Keratinocyte (primary cell): ENCODE measurements around the gene CHD3. TPM values are rescaled to one million over a fixed set of nuclear protein-coding genes. Genes with fewer than 3 reads are reported as not detected.

ENCODE experiments used
- DNase-seq: peaks from one replicate; pipeline ENCODE4 v3.0.0-alpha.2; 2011; ENCODE audit warnings: low read depth, missing footprints, low spot score
- FAIRE-seq: peaks from 2 replicates; lab custom pipeline; 2011; peaks lifted over from hg19 to GRCh38; lab: Jason Lieb, UNC
- H2AFZ ChIP-seq: 2 replicates; pipeline ENCODE4 v1.6.0; 2012; ENCODE audit warnings: low read length, control low read depth, inconsistent platforms; ENCODE audit not compliant: control insufficient read depth
- H3K27ac ChIP-seq: 2 replicates; pipeline ENCODE4 v1.5.1; 2011; ENCODE audit warnings: low read length; ENCODE audit not compliant: control insufficient read depth, insufficient read depth
- H3K27me3 ChIP-seq: 3 replicates; pipeline ENCODE4 v1.6.0; 2011; ENCODE audit warnings: low read length; ENCODE audit not compliant: control insufficient read depth, insufficient read depth; ENCODE audit errors: extremely low read depth
- H3K36me3 ChIP-seq, 2 experiments: 2 replicates in 1 of 2; 3 replicates in 1 of 2; pipeline ENCODE4 v1.5.1; 2011; ENCODE audit warnings: low read length in 2 of 2, mild to moderate bottlenecking in 1 of 2; ENCODE audit not compliant: control insufficient read depth in 2 of 2, insufficient read depth in 2 of 2; ENCODE audit errors: extremely low read depth in 1 of 2
- H3K4me1 ChIP-seq: 3 replicates; pipeline ENCODE4 v1.5.1; 2011; ENCODE audit warnings: low read length; ENCODE audit not compliant: control insufficient read depth, insufficient read depth; ENCODE audit errors: extremely low read depth
- H3K4me2 ChIP-seq: 3 replicates; pipeline ENCODE4 v1.6.0; 2011; ENCODE audit warnings: low read depth, low read length; ENCODE audit not compliant: control insufficient read depth, insufficient read depth; ENCODE audit errors: extremely low read depth
- H3K4me3 ChIP-seq, 3 experiments: fragments of 200-600 bp in 1 of 3; sonication (generic) in 1 of 3; 2 replicates in 2 of 3; 3 replicates in 1 of 3; pipeline ENCODE4 v1.5.1; 2011 to 2016; ENCODE audit warnings: low read length in 3 of 3, mild to moderate bottlenecking in 3 of 3, control low read depth in 2 of 3, inconsistent platforms in 1 of 3, low read depth in 1 of 3, mixed read lengths in 1 of 3, mixed run types in 1 of 3, moderate library complexity in 1 of 3; ENCODE audit not compliant: control insufficient read depth in 2 of 3, insufficient read depth in 2 of 3; ENCODE audit errors: extremely low read depth in 1 of 3
- H3K79me2 ChIP-seq: 2 replicates; pipeline ENCODE4 v1.6.0; 2012; ENCODE audit warnings: low read length; ENCODE audit not compliant: control insufficient read depth, insufficient read depth
- H3K9ac ChIP-seq: 3 replicates; pipeline ENCODE4 v1.6.0; 2011; ENCODE audit warnings: low read length; ENCODE audit not compliant: control insufficient read depth, insufficient read depth; ENCODE audit errors: extremely low read depth
- H3K9me1 ChIP-seq: 3 replicates; pipeline ENCODE4 v1.6.0; 2011; ENCODE audit warnings: low read length; ENCODE audit not compliant: control insufficient read depth, insufficient read depth; ENCODE audit errors: extremely low read depth
- H3K9me3 ChIP-seq: 2 replicates; pipeline ENCODE4 v1.5.1; 2012; ENCODE audit warnings: low read depth, low read length; ENCODE audit not compliant: control insufficient read depth
- H4K20me1 ChIP-seq: 3 replicates; pipeline ENCODE4 v1.6.0; 2011; ENCODE audit warnings: low read length; ENCODE audit not compliant: control insufficient read depth, insufficient read depth; ENCODE audit errors: extremely low read depth
- CTCF ChIP-seq, 3 experiments: IDR thresholded peaks in 1 of 3; conservative IDR thresholded peaks in 1 of 3; optimal IDR thresholded peaks in 1 of 3; 2 replicates in 2 of 3; 3 replicates in 1 of 3; pipeline versions ENCODE3 to v1.5.1; 2011; ENCODE audit warnings: low read length in 3 of 3, mild to moderate bottlenecking in 3 of 3, moderate library complexity in 2 of 3, control low read depth in 1 of 3, inconsistent platforms in 1 of 3; ENCODE audit not compliant: insufficient read depth in 2 of 3; ENCODE audit errors: extremely low read depth in 1 of 3
- EZH2 ChIP-seq: IDR thresholded peaks from one replicate; pipeline ENCODE4 v1.6.1; 2012; ENCODE audit warnings: inconsistent platforms, mild to moderate bottlenecking, low read length, moderate library complexity
- dilution Hi-C: fragments of 300-500 bp; cut with MboI; formaldehyde crosslinking; loops from one replicate; pipeline ENCODE4 v1.7.0; 2020; ENCODE audit warnings: low sequenced_read_pairs; ENCODE audit not compliant: extremely low pct_ligation_motif_present
- polyA plus RNA-seq, 5 experiments: library from polyadenylated mRNA; depleted of rRNA in 3 of 5; stranded (reverse) in 3 of 5; stranded (forward) in 1 of 5; unstranded in 1 of 5; fragments of >200 nt; gene quantifications; 1 replicate in 1 of 5; 2 replicates in 3 of 5; 3 replicates in 1 of 5; pipeline versions ENCODE4 v1.2.1 to v1.2.3, GENCODE V29; 2011 to 2012; ENCODE audit warnings: missing spikeins in 2 of 5, low read depth in 1 of 5, low replicate concordance in 1 of 5

CHD3 gene
- polyA plus RNA-seq, 1 donor (not counting 4 experiments of a cell fraction or from before 2014, with no cell fraction given): 30.1 TPM

GRCh38 chr17:7903154-7904103, 14.8 kb downstream of the CHD3 start:
- dilution Hi-C loops: no loop called here
- Histone ChIP-seq H3K36me3 (peaks cover 45 to 70% of the 10 kb centered on the region in 2 experiments), H3K4me2 (no peak overlapping the region), H3K4me1 (no peaks in the 10 kb centered on the region), H3K9me1 (no peaks in the 10 kb centered on the region), H3K9ac (no peak overlapping the region), H4K20me1 (no peaks in the 10 kb centered on the region), H3K4me3 (no peak overlapping the region), H3K27me3 (no peaks in the 10 kb centered on the region), H3K79me2 (no peaks in the 10 kb centered on the region), H3K9me3 (no peaks in the 10 kb centered on the region), H2AFZ (no peak overlapping the region), H3K27ac (no peak overlapping the region)
- FAIRE-seq (no peak), DNase-seq (no peak)
- TF ChIP-seq CTCF (optimal IDR thresholded peaks at IDR 0.05 in 1 of 3, IDR thresholded peaks at IDR 0.05 in 1 of 3, conservative IDR thresholded peaks at IDR 0.05 in 1 of 3; ENCODE audit: extremely low read depth in 1 of 3, insufficient read depth in 2 of 3, low read length in 3 of 3) (no peak), EZH2 (no peak)

- FAIRE-seq: no peak
- Histone ChIP-seq H3K79me2 (no peaks in the 10 kb centered on the region), H3K36me3 (peaks cover 31 to 51% of the 10 kb centered on the region in 2 experiments), H3K4me2 (no peak overlapping the region), H3K4me3 (no peak overlapping the region), H3K27ac (no peak overlapping the region), H3K27me3 (no peaks in the 10 kb centered on the region), H4K20me1 (no peaks in the 10 kb centered on the region), H3K9me3 (no peaks in the 10 kb centered on the region), H2AFZ (no peak overlapping the region), H3K9ac (no peak overlapping the region), H3K4me1 (peaks cover 2% of the 10 kb centered on the region), H3K9me1 (no peaks in the 10 kb centered on the region)
- no peak for DNase-seq
- TF ChIP-seq CTCF (optimal IDR thresholded peaks at IDR 0.05 in 1 of 3, IDR thresholded peaks at IDR 0.05 in 1 of 3, conservative IDR thresholded peaks at IDR 0.05 in 1 of 3; ENCODE audit: extremely low read depth in 1 of 3, insufficient read depth in 2 of 3, low read length in 3 of 3): no peak
- no peak for TF ChIP-seq EZH2
- dilution Hi-C loops: no loop called here
Measured at GRCh38 chr17:7909089-7909488, 20.5 kb downstream of the CHD3 start.
